COLO668 (cell line): Measurements from ENCODE around the gene ITFG2.
"Not testable (repeated sequence)": the region's sequence is repeated elsewhere in the genome, so short reads cannot be mapped to it uniquely, and the experiment has no call there.

ENCODE experiments used
- DNase-seq: peaks from one replicate; lab custom pipeline; 2025; ENCODE audit not compliant: unreplicated experiment; lab: John Stamatoyannopoulos, UW

The ITFG2 gene

DNA sequence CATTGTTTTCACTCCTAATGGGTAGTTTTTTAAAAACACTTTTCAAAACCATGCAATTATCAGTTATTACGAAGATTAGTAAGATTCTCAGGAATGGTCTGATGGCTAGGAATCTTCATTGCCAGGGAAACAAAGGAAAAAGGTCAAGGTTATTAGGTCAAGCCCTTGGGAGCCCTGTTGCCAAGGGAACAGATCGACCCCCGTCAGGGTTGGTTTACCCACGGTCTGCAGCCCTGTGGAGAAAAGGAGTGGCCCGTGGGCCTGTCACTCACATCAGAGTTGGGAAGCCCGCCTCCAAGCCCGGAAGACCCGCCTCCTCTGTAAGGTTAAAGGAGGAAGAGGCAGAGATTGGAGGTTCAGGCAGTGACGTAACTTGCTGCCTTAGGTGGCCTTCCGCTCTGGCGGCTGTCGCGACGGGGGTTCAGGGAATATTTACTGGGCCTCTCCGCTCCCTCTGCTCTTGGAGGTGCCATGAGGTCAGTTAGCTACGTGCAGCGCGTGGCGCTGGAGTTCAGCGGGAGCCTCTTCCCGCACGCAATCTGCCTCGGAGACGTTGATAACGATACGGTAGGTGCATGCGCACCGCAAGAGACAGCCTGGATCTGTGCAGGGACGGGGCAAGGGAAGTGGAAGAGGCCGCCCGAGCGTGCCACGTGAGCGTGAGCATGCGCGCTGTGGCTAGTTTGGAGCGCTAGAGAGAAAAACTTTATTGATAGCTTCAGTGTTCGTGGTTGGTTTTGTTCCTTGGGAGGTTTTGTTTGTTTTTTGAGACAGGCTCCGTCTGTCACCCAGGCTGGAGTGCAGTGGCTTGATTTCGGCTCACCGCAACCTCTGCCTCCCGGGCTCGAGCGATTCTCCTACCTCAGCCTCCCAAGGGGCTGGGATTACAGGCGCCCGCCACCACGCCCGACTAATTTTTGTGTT lies at the start of gene ITFG2:
Gene ITFG2 (plus strand): TSS at position 379 of the 924 bp plus-strand sequence. CDS start 93 bp downstream, at position 472.
- DNase-seq = peak; percentile 93

DNA sequence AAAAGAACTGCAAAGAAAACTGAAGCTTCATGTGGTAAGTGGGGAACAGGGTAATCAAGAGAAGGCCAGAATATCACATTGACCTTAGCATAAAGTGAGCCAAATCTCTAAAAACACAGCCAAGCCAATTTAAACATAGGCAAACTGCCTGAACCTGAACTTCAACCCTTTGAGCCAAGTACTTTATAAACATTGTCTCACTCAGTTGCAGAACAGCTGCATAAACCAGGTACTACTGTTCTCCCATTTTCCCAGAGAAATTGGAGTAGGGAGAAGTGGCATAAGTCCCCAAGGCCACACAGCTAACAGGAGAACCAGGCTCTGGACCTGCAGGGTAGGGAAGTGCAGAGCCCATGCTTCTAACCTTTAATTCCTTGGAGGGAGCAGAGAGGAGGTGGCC lies 48.1 kb upstream of the ITFG2 start:
- no peak for DNase-seq

GRCh38 chr12:2765052-2765451 lies 47.4 kb upstream of the ITFG2 start:
- no peak for DNase-seq

DNA sequence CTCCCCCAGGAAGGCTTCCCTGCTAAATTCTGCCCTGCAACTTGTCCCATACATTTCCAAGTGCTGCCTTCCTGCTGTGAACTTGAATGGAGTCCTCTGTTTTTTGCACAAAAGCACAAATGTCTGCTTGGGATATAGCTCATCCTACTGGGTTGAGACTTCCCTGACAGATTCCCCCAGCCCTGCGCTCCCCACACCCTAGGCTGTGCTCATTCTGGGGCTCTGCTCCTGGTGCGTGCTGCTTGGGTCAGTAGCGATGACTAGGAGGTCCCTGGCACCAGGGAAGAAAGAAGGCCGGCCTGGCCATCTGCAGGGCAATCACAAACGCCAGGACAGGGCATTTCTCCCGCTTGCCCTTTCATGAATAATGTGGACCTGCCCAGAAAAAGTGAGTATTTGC lies 46.9 kb upstream of the ITFG2 start:
- DNase-seq = no peak

GRCh38 chr12:2768224-2768961 lies 44.1 kb upstream of the ITFG2 start:
- DNase-seq = no peak

DNA sequence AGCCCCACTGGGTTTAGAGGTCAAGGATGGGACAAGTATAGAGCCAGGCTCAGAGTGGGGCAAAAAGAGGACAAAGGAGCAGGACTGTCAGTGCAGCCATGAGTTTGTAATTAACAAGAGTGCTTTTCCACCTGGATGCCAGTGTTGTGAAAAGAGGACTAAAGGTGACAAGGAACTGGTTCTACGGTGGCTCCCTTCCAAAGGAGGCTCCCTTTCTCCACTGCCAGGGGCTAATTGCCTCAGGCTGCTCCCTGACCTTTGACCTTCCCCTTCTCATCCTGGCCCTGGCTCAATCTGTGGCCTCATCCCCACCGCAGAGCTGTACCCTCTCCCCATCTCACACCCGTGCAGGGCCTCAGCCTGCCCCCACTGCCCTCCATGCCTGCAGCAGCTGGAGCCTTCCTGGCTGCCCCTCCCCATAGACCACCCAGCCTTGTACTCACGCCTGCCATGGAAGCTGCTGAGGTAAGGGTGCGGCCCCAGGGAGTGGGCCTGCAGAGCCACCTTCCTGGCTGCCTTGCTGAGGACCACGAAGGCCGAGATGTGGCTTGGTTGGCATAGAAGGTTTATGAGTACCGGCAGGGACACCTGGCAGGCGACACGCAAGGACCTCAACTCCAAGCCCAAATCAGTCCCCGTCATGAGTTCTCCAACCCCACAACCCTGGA lies 42.5 kb upstream of the ITFG2 start:
- no peak for DNase-seq

GRCh38 chr12:2770544-2770943 lies 41.9 kb upstream of the ITFG2 start:
- not testable (repeated sequence) for DNase-seq

- no peak for DNase-seq
Observed at GRCh38 chr12:2772370-2772769, 40.1 kb upstream of the ITFG2 start.

GRCh38 chr12:2773199-2773875 lies 39.1 kb upstream of the ITFG2 start:
- DNase-seq = no peak

DNA sequence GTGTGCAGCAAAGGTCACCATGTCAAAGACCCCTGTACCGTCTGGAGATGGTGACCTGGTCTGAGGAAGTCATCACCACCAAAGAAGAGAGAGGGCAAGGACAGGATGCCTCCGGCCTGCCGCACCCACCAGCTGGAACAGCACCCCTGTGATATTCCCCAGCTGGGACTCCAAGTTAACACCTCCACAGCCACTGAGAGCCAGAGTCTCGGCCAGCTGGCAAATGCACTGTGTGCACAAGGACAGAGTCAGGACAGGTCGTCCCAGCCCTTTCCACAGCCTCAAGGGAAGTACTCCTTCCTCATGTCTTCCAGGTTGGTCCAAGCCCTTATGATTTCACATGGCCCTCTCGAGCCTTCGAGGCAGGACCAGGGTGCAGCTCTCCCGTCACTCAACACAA lies 37.0 kb upstream of the ITFG2 start:
- no peak for DNase-seq

GRCh38 chr12:2776129-2776806 lies 36.2 kb upstream of the ITFG2 start:
- DNase-seq = no peak

- DNase-seq = no peak
Observed at GRCh38 chr12:2779281-2779680, 33.2 kb upstream of the ITFG2 start.

DNA sequence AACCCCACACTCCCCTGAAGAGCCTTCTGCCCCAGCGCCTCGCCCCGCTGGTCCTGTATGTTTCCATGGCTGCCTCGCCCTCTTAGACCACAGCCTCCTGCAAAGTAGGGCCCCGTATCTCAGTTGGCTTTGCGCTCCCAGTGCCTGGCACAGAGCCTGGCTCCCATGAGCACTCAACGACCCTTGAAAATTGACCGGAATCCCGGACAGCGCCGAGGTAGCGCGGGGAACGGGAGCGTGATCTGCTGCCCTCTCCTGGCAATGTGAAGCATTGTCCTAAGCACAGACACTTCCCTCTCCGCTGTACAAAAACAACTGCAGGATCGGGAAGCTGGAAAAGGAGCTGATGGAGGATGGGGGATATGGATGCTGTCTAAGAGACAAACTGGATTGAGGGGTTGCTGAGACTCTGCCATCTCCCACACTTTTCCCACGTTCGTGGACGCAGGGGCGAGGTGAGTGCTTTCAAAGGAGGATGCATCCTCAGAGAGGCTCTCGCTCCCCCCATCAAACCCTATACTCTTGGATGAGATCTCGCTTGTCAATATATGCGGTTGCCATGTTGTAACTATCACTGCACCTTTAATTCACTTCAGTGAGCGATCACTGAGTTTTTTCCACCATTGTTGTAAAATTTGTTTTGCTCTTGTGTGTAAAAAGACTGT lies 28.4 kb upstream of the ITFG2 start:
- peak; percentile 35 for DNase-seq

DNA sequence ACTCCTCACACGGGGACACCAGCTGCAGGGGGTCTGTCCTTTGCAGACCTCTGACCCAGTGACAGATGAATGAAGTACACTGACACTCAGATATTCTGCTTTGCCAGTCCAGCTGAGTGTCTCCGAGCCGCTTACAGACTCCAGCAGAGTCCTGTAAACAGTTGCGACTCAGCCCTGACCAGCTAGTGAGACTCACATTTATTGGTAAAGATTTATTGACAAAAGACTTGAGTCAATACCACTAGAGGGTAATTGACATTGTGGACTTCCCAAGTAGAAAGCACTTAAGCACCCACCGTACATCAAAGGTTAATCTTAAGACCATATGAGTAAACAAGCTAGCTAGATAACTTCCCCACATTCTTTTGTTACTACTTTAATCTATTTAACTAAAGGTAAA lies 27.5 kb upstream of the ITFG2 start:
- DNase-seq = peak; percentile 0

DNA sequence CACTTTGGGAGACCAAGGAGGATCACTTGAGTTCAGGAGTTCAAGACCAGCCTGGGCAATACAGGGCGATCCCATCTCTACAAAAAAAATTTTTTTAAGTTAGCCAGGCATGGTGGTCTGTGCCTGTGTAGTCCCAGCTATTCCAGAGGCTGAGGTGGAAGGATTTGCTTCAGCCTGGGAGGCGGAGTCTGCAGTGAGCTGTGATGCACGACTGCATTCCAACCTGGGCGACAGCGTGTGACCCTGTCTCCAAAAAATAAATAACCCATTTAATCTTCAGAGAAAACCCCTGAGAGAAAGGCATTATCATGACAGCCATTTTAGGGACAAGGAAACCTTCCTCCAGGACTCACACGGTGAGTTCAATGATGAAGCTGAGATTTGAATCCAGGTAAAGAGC lies 21.4 kb upstream of the ITFG2 start:
- DNase-seq = no peak

GRCh38 chr12:2792671-2793500 lies 19.6 kb upstream of the ITFG2 start:
- DNase-seq = no peak

DNA sequence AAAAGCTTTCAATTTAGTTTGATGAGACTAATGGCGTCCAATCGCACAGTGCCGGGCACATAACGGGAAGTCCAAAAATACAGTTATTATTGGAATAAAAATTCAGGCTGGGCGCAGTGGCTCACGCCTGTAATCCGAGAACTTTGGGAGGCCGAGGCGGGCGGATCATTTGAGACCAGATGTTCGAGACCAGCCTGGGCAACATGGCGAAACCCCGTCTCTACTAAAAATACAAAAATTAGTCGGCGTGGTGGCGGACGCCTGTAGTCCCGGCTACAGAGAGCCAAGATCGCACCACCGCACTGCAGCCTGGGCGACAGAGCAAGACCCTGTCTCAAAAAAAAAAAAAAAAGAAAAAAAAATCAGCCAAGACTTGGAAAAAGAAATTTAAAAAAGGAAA lies 18.9 kb upstream of the ITFG2 start:
- no peak for DNase-seq

DNA sequence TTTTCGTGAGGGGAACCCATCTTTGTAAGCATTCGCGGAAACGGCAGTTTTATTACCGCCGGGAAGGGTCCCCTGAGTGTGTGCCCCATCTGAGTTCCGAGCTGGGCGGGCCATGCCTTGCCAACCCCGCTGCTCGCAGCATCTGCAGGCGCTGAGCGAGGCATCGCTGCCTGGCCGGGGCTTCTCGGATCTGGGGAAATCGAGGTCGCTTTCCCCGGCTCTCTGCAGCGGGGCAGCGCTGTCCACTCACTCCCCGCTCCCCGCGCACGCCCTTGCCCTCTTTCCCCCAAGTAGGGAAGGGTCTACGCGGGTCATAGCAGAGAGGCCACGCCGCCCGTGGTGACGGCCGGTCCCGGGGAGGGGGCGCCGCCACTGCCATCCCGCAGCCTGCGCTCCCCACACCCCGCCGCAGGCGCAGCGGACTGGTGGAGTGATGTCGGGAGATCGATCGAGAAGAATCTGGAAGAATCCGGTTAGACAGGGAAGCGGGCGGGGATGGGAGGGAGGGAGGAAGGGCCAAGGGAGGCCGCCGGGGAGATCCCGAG lies 18.2 kb upstream of the ITFG2 start:
- peak; percentile 44 for DNase-seq
